HG02973 (cell line): ENCODE results near the gene RPGRIP1L.

Experiments
- ATAC-seq: cut with Tn5 transposase; IDR thresholded peaks from one replicate; pipeline ENCODE4 v1.9.1; 2021; ENCODE audit warnings: moderate library complexity; ENCODE audit not compliant: unreplicated experiment

The RPGRIP1L gene

GRCh38 chr16:53664724-53665345 is 38.8 kb downstream of the RPGRIP1L start:
- ATAC-seq: no peak

- ATAC-seq: no peak
These were observed 41.6 kb downstream of the RPGRIP1L start for GRCh38 chr16:53662072-53662471.

- no peak for ATAC-seq
These were observed 48.7 kb downstream of the RPGRIP1L start for GRCh38 chr16:53654946-53655345.

- ATAC-seq: no peak
These were observed 52.3 kb downstream of the RPGRIP1L start for GRCh38 chr16:53651357-53651756.

GRCh38 chr16:53646506-53646905 is 57.2 kb downstream of the RPGRIP1L start:
- ATAC-seq: no peak

- no peak for ATAC-seq
These were observed 60.2 kb downstream of the RPGRIP1L start for GRCh38 chr16:53643474-53643873.

- ATAC-seq: no peak
These were observed 61.6 kb downstream of the RPGRIP1L start for GRCh38 chr16:53642094-53642493.

GRCh38 chr16:53636978-53637377 is 66.7 kb downstream of the RPGRIP1L start:
- no peak for ATAC-seq

- ATAC-seq: no peak
These were observed 71.1 kb downstream of the RPGRIP1L start for GRCh38 chr16:53632526-53632925.

GRCh38 chr16:53631236-53632025 is 72.2 kb downstream of the RPGRIP1L start:
- ATAC-seq: no peak

- no peak for ATAC-seq
These were observed 73.9 kb downstream of the RPGRIP1L start for GRCh38 chr16:53629607-53630312.

GRCh38 chr16:53629151-53629550 is 74.5 kb downstream of the RPGRIP1L start:
- ATAC-seq: no peak

GRCh38 chr16:53626811-53627210 is 76.8 kb downstream of the RPGRIP1L start:
- no peak for ATAC-seq

GRCh38 chr16:53626161-53626560 is 77.5 kb downstream of the RPGRIP1L start:
- no peak for ATAC-seq

- ATAC-seq: no peak
These were observed 78.4 kb downstream of the RPGRIP1L start for GRCh38 chr16:53625221-53625620.

- no peak for ATAC-seq
These were observed 81.3 kb downstream of the RPGRIP1L start for GRCh38 chr16:53622315-53622714.

- no peak for ATAC-seq
These were observed 83.2 kb downstream of the RPGRIP1L start for GRCh38 chr16:53620476-53620875.

- no peak for ATAC-seq
These were observed 84.4 kb downstream of the RPGRIP1L start for GRCh38 chr16:53619235-53619634.

GRCh38 chr16:53614346-53614745 is 89.3 kb downstream of the RPGRIP1L start:
- no peak for ATAC-seq

- ATAC-seq: no peak
These were observed 91.7 kb downstream of the RPGRIP1L start for GRCh38 chr16:53612003-53612402.

- no peak for ATAC-seq
These were observed 92.4 kb downstream of the RPGRIP1L start for GRCh38 chr16:53611179-53611696.

- no peak for ATAC-seq
These were observed 94.1 kb downstream of the RPGRIP1L start for GRCh38 chr16:53609536-53609935.
